SJSA1 (cell line): ENCODE data around the gene GPR137B. TPM values are rescaled to one million over a fixed set of nuclear protein-coding genes. Genes with fewer than 3 reads are reported as not detected.

Experiments used
- DNase-seq, 2 experiments: peaks; one replicate each; pipeline ENCODE4 v3.0.0-alpha.2; 2015 to 2020; ENCODE audit warnings: low spot score in 2 of 2, low read depth in 1 of 2
- H3K27ac ChIP-seq: fragments of 250-450 bp; sonication (Bioruptor Pico); 2 replicates; pipeline ENCODE4 v1.5.1; 2020; ENCODE audit warnings: mild to moderate bottlenecking, moderate library complexity
- H3K27me3 ChIP-seq: fragments of 250-450 bp; sonication (Bioruptor Pico); replicated peaks from 2 replicates; pipeline ENCODE4 v1.5.1; 2020; ENCODE audit warnings: mild to moderate bottlenecking, moderate library complexity
- H3K36me3 ChIP-seq: fragments of 250-450 bp; sonication (Bioruptor Pico); 2 replicates; pipeline ENCODE4 v1.5.1; 2020; ENCODE audit warnings: mild to moderate bottlenecking
- H3K4me1 ChIP-seq: fragments of 250-450 bp; sonication (Bioruptor Pico); replicated peaks from 2 replicates; pipeline ENCODE4 v1.6.1; 2021; ENCODE audit warnings: mild to moderate bottlenecking
- H3K4me3 ChIP-seq: fragments of 250-450 bp; sonication (Bioruptor Pico); 2 replicates; pipeline ENCODE4 v1.5.1; 2020; ENCODE audit warnings: mild to moderate bottlenecking
- H3K9me3 ChIP-seq: fragments of 250-450 bp; sonication (Bioruptor Pico); replicated peaks from 2 replicates; pipeline ENCODE4 v1.5.1; 2020; ENCODE audit warnings: mild to moderate bottlenecking
- total RNA-seq: library from RNA; depleted of rRNA; stranded (reverse); fragments of >200 nt; shearing (Covaris generic); gene quantifications from 2 replicates; pipeline ENCODE4 v1.2.3, GENCODE V29; 2014; rRNA removed

Gene GPR137B
- total RNA-seq, 1 experiment from 2014 or later: 4.4 TPM

DNA sequence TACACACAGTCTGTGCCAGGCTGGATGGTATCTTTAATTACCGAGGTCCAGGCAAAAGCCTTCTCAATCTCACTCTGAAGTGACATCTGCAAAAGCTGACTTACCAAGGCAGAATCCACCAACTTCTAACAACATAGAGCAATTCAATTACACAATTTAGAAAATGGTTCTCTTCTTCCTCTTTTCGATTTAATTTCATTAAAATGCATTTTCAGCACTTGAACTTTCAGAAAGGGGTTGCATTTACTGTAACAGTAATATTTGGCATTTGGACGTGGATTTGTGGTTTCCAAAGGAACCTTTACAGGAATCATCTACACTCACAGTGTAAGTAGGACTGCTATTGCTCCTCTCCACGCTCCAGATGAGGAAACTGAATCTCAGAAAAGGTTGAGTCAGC lies 86.1 kb downstream of the GPR137B start:
- H3K27me3 ChIP-seq: no peaks in the 10 kb centered on the region
- H3K9me3 ChIP-seq: no peaks in the 10 kb centered on the region
- H3K27ac ChIP-seq: no peak overlapping the region

DNA sequence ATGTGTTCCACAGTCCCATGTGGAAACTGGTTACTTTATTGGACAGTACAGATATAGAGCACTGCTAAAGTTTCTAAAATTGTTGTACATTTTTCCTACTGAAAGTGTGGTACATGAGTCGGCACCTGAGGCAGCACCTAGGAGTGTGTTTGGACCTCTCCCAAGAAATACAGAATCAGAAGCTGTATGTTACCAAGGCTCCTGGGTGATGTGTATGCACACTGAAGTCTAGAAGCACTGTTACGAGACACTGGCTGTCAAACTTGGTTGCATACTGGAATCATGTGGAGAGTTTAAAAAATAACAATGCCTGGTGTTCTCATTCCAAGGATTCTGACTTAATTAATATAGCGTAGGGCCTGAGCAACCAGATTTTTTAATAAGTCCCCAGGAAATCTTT lies 92.8 kb downstream of the GPR137B start:
- H3K36me3 ChIP-seq: no peaks in the 10 kb centered on the region
- no peak overlapping the region for H3K4me3 ChIP-seq

More for the DNA sequence above, 86.1 kb downstream of the GPR137B start:
- Histone ChIP-seq H3K36me3 (no peaks in the 10 kb centered on the region), H3K4me3 (no peak overlapping the region), H3K4me1 (no peaks in the 10 kb centered on the region)
- no peak for DNase-seq

DNA sequence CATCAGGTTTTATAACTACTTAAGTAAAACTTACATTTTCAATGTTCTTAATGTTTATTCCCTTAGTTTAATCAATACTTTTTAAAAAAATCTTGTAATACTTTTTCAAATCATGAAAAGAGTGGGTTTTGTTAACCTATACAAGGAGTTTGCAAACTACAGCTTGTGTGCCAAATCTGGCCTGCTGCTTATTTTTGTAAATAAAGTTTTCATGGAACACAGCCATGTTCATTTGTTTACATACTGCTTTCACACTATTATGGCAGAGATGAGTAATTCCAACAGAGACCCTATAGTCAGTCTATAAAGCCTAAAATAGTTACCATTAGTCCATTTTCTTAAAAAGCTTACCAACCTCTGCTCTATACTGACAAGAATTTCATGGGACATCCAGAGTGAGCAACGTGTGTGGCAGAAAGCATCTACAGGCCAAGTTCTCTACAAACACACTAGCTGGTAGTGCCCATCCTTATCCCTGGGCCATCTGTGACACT lies 96.8 kb downstream of the GPR137B start:
- Histone ChIP-seq H3K9me3 (no peaks in the 10 kb centered on the region), H3K27me3 (no peaks in the 10 kb centered on the region), H3K27ac (no peak overlapping the region), H3K4me1 (no peaks in the 10 kb centered on the region), H3K36me3 (no peaks in the 10 kb centered on the region), H3K4me3 (no peak overlapping the region)
- no peak for DNase-seq

More for the DNA sequence above, 92.8 kb downstream of the GPR137B start:
- Histone ChIP-seq H3K27me3 (no peaks in the 10 kb centered on the region), H3K27ac (no peak overlapping the region), H3K4me1 (no peaks in the 10 kb centered on the region), H3K9me3 (no peaks in the 10 kb centered on the region)
- no peak for DNase-seq

DNA sequence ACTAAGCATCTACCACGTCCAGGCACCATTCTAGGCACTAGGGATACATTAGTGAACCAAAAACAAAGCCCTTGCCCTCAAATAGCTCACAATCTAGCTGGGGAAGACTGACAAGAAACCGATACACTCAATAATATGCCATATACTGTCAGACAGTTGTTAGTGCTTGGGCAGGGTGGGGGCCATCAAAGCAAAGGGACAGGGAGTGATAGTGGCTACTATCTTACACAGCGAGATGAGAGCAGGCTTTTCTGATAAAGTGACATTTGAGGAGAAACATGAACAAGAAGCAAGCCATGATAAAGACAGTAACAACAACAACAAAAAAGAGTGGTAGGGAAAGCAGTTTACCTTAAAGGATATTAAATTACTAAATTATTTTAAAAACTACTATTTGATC lies 98.3 kb downstream of the GPR137B start:
- Histone ChIP-seq H3K27me3 (no peaks in the 10 kb centered on the region), H3K36me3 (no peaks in the 10 kb centered on the region), H3K4me1 (no peaks in the 10 kb centered on the region), H3K4me3 (no peak overlapping the region), H3K27ac (no peak overlapping the region), H3K9me3 (no peaks in the 10 kb centered on the region)
- no peak for DNase-seq

DNA sequence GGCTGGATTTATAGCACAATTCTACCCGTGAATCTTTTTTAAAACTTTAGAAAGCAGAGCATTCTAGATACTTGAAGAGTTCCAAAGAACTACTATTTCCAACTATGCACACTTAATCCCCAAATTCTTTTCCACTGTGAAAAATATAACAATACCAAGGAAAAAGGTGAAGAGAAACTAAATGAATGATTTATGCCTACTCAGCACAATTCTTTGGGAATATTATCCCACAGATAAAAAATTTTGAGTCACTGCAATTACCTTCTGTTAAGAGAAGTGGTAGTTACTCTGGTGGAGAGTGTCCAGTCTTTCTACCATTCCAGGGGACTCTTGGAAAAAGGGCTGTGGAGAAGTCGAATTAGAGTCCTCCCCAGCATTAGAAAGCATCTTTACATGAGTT lies 100.2 kb downstream of the GPR137B start:
- Histone ChIP-seq H3K27ac (no peak overlapping the region), H3K4me3 (no peak overlapping the region), H3K36me3 (no peaks in the 10 kb centered on the region), H3K27me3 (no peaks in the 10 kb centered on the region), H3K9me3 (no peaks in the 10 kb centered on the region), H3K4me1 (no peaks in the 10 kb centered on the region)
- DNase-seq: no peak

DNA sequence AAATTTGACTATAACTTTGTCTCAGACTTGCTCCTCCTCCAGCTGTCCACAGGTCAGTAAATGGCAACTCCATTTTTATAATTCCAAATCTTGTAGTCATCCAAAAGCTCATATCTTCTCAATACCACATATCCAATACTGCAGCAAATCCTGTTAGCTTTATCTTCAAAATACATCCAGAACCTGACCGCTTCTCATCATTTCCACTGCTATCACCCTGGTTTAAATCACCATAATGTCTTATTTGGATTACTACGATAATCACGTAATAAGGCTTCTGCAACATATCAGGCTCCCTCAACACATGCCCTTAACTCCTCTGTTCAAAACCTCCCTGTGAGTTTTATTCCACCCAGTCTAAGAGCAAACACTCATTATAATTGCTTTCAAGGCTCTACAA lies 104.9 kb downstream of the GPR137B start:
- no peaks in the 10 kb centered on the region for H3K27me3 ChIP-seq
- DNase-seq: no peak
- H3K4me3 ChIP-seq: no peak overlapping the region
- no peaks in the 10 kb centered on the region for H3K4me1 ChIP-seq
- H3K9me3 ChIP-seq: no peaks in the 10 kb centered on the region
- no peak overlapping the region for H3K27ac ChIP-seq
- no peaks in the 10 kb centered on the region for H3K36me3 ChIP-seq

DNA sequence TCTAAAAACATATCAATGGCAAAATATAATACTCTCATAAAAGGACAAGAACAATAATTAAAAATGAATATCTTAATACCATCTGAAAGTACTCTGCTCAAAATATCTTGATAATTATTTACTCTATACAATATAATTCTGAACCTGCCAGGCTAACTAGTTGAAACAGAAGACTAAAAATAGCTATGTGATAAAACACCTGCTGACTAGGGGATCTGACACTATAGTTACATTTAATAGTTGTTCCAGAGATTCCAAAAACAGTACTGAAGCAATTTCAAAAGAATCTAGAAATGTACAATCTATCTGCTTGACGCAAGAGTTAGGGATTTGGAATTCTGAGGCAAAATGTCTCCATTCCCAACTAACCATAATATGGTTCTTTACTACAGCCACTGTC lies 109.2 kb downstream of the GPR137B start:
- DNase-seq: no peak
- H3K36me3 ChIP-seq: no peaks in the 10 kb centered on the region
- H3K9me3 ChIP-seq: no peaks in the 10 kb centered on the region
- no peaks in the 10 kb centered on the region for H3K4me1 ChIP-seq
- H3K27ac ChIP-seq: no peak overlapping the region
- no peak overlapping the region for H3K4me3 ChIP-seq
- no peaks in the 10 kb centered on the region for H3K27me3 ChIP-seq

DNA sequence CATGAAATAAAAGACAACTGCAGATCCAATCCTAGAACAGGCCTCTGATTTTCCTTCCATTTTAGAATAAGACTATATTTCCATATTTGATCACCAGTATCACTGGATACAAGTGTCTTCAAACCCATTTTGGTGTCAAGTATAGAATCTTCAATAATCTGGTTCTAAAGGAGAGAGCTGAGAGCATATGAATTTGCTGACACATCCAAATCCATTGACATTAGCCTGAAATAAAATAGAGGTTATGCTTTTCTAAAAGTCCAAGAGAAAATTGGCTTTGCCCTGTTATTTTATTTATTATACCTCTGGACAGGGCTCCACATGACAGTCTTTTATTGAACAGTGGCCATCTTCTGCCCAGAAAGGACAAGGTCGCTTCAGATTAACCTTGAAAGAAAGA lies 110.8 kb downstream of the GPR137B start:
- H3K4me1 ChIP-seq: no peaks in the 10 kb centered on the region
- H3K27ac ChIP-seq: no peak overlapping the region
- no peak overlapping the region for H3K4me3 ChIP-seq
- H3K27me3 ChIP-seq: no peaks in the 10 kb centered on the region
- H3K36me3 ChIP-seq: no peaks in the 10 kb centered on the region
- DNase-seq: no peak
- no peaks in the 10 kb centered on the region for H3K9me3 ChIP-seq

DNA sequence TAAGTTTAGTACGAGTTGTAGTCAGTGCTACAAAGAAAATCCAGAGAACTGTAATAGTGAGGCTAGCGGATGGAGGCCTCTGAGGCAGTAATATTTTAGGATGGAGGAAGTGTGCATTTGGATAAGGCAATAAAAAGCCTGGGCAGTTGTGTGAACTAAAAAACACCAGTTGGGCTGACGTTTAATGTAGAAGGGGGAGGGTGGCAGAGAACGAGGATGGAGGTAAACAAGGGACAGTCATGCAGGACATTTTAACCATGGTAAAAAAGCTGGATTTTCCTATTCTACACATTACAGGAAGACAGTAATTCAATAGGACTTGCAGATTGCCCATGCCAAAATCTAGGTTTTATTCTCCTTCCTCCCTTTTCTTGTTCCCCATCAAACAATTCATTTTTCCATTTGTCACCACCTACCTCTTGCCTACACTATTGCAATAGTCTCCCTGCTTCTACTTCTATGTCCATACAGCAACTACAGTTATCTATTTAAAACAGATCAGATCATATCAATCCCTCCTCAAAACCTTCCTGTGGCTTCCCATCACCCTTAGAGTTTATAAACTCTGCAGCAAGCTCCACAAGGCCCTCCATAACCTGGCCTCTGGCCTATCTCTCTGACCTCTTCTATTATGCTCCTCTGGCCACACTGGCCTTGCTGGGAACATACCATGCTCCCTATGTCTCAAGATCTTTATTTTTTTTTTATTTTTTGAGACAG lies 111.7 kb downstream of the GPR137B start:
- no peaks in the 10 kb centered on the region for H3K27me3 ChIP-seq
- H3K4me1 ChIP-seq: no peaks in the 10 kb centered on the region
- no peaks in the 10 kb centered on the region for H3K9me3 ChIP-seq
- DNase-seq: no peak
- H3K36me3 ChIP-seq: no peaks in the 10 kb centered on the region
- no peak overlapping the region for H3K27ac ChIP-seq
- H3K4me3 ChIP-seq: no peak overlapping the region

DNA sequence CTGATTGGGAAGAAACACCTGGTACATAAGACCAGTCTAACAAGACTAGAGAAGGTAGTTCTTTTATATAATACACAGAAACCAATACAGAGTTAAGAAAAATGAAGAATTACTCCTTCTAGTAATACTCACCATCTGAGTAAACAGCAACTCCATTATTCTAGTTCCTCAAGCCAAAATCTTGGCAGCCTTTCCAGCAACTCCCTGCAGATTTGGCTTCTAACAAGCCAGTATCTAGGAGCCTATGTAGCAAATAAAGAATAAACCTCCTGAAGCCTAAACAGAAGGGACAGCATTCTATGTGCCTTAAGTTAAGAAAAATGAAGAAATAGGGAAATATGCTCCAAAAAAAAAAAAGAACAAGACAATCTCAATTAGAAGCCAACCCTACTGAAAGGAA lies 114.9 kb downstream of the GPR137B start:
- DNase-seq: no peak
- Histone ChIP-seq H3K4me1 (no peaks in the 10 kb centered on the region), H3K9me3 (no peaks in the 10 kb centered on the region), H3K27me3 (no peaks in the 10 kb centered on the region), H3K4me3 (no peak overlapping the region), H3K36me3 (no peaks in the 10 kb centered on the region), H3K27ac (no peak overlapping the region)

DNA sequence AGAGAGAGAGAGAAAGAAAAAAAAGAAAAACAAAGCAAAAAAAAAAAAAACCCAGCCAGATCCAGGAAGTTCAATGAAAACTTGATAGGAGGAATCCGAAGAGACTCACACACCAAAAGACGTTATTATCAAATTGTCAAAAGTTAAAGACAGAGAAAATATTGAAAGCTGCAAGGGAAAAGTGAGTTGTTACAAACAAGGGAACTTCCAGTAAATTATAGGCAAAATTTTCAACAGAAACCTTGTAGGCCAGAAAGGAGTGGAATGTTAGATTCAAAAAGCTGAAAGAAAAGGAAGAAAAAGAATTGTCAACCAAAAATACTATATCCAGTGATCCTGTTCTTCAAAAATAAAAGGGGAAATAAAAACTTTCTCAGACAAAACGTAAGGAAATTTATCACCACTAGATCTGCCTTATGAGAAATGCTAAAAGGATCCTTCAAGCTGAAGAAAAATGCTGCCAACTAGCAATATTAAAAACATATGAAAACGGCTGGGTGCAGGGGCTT lies 115.8 kb downstream of the GPR137B start:
- no peak for DNase-seq
- no peak overlapping the region for H3K4me3 ChIP-seq
- no peak overlapping the region for H3K27ac ChIP-seq

More for the DNA sequence above, 115.8 kb downstream of the GPR137B start:
- no peaks in the 10 kb centered on the region for H3K4me1 ChIP-seq
- no peaks in the 10 kb centered on the region for H3K27me3 ChIP-seq
- no peaks in the 10 kb centered on the region for H3K9me3 ChIP-seq
- no peaks in the 10 kb centered on the region for H3K36me3 ChIP-seq

Other genes starting within 250 kb of the GPR137B start
- gene NID1, start 77.4 kb upstream of the GPR137B start, total RNA-seq: 33.8 and 47.7 TPM in 2 replicates
- 3.1 and 4.4 TPM in 2 replicates for gene ERO1B, start 139.4 kb downstream of the GPR137B start, total RNA-seq